Stromal cell of bone marrow (primary cell): ENCODE measurements around the gene SLC7A4.
"Not testable (repeated sequence)": the region's sequence is repeated elsewhere in the genome, so short reads cannot be mapped to it uniquely, and the experiment has no call there.

ENCODE experiments used
- DNase-seq: peaks from one replicate; pipeline ENCODE4 v3.0.0-alpha.2; 2012; ENCODE audit warnings: low read depth

Gene SLC7A4

DNA sequence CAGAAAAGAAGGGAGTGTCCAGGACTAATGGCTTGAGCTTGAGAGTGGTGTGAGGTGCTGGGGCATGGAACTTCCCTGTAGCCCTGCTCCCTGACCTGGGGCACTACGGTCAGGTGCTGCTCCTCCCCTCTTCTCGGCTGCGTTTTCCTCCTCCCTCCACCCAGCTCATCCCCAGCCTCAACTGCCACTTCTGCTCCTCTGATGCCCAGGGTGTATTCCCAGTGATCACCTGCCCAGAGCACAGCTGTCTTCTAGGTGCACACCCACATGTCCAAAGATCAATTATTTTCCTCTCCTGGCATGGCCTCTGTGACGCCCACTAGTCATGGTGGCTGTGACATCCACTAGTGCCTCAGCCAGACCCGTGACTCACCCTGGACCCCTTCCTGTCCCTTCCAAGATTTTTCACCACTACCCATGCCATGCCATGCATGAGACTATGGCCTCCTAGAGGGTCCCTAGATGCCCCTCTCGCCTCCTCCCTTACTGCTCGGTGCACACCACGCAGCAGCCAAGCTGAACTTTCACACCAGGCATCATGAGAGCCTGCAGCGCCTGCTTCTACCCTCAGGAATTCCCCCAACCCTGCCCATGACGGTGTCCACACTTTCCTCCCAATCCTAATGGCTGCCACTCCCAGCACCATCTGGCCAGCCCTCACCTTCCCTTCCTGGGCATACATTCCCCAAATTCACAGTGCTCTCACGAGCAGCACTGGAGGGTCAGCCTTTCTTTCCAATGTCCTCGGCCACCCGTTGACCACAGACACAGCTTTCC, 15.5 kb downstream of the SLC7A4 start:
- no peak for DNase-seq

GRCh38 chr22:21015466-21016006, 16.8 kb downstream of the SLC7A4 start:
- no peak for DNase-seq

DNA sequence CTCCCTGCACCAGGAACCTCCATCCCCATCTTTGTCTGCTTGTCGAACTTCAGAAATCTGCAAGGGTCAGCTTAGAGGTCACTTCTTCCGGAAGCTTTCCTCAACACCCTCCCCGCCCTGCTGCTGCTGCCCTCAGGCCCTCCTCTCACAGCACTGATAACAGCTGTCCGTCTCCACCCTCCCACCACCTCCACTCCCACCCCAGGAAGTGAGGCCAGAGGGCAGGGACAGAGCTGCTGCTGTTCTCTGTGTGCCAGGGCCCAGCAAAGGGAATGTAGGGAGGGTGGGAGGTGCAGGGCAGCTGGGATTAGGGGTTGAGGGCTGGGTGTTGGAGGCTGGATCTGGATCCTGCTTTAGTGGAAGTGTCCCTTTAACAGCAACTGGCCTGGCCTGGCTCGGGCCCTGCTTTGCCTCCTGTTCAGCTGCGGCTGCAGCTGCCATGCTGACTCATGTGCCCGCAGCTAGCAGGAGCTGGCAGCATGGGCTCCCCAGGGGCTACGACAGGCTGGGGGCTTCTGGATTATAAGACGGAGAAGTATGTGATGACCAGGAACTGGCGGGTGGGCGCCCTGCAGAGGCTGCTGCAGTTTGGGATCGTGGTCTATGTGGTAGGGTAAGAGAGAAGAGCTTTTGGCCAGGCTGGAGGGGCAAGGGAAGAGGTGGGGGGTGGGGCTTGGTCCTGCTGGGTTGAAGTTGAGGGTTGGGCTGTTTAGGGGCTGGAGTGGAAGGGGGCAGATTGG, 17.5 kb downstream of the SLC7A4 start, which contains the start of gene P2RX6:
Gene P2RX6, plus strand, starts transcription at position 440 of the 740 bp plus-strand sequence. Its CDS starts 10 bp downstream, at position 450.
- DNase-seq = peak; percentile 28

GRCh38 chr22:21014202-21014725, 18.1 kb downstream of the SLC7A4 start:
- DNase-seq = peak; percentile 84

DNA sequence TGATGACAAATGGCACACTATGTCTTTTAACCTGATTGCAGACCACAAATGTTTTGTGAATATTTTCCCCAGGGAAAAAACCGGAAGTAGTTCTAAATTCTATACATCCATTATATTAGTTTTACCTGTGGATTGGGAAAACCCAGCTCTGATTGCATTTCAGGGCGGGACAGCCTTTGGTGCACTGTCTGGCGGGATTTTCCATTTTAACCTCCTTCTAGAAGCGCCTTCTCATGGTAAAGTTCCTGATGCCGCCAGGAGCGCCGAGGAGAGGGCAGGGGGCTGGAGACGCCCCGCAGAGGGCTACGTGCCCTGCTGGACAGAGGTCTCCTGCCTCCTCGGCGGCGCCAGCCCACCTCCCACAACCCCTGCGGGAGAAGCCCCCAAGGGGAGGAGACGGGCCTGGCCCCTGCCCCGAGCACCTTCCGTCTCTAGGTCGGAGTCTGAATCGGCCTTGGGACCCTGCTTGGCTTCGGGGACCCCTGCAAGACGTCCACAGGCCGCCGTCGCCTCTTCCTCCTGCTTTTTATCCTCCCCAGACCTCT, 18.6 kb downstream of the SLC7A4 start:
- DNase-seq = no peak

- no peak for DNase-seq
Observed at GRCh38 chr22:21012446-21013407, 19.6 kb downstream of the SLC7A4 start.

DNA sequence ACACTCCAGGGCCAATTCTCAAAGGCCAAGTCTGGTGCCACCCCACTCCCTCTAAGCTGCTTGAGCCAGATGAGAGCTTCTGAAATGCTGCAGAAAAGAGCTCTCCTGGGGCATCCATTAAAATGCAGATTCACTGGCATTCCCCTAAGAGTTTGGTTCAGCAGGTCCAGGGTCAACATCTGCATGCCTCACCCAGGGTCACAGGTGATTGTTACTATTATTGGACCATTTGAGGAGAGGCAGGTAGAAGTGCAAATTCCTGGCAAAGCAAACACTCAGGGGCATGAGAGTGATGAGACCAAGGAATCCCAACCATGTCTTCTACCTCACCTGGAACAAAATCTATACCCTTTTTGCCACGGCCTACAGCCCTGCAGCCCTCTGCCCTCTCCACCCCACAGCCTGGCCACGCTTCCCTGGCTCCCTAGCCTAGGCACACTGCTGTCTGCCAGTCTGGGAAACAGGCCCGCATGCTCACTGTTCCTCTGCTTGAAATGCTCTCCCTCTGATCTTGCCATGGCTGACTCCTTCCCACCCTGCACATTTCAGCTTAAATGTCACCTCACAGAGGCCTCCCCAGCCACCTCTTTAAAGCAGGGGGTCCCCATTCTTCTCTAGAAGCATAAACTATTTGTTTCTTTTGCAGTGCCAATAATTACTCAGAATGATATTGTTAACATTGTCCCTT, 21.8 kb downstream of the SLC7A4 start:
- no peak for DNase-seq

DNA sequence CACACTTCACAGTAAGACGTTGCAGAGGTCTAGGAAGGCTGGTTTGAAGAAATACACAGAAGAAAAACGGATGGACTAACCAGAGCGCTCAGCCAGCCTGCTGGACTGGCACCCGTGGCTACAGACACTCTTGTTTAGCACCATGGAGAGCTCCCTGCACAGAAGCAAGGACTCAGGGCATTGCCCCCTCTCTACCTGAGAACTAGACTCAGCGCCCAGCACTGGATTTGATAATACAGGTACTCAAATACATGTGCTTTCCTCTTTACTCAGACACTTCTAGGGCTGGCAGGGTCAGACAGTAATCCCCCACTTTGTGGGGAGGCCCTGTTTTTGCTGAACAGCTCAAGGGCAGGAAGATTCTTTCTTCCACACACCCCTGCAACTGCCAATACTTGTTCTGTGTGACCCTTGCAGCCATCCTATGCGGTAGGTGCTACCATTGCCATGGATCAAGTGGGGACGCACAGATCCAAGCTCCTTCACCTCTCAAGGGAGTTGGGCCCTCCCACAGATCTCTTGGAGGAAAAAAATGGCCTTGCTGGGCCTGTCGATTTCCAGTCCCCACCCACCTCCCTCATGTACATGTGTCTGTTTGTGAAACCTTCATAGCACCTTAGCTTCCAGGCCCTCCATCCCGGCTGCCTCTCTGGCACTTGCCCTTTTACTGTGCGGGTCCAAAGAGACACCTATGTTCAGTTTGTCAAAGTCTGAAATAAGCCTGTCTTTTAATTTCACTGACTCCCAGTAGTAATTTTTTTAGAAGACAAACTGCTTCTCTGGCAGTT, 22.5 kb downstream of the SLC7A4 start:
- DNase-seq = no peak

DNA sequence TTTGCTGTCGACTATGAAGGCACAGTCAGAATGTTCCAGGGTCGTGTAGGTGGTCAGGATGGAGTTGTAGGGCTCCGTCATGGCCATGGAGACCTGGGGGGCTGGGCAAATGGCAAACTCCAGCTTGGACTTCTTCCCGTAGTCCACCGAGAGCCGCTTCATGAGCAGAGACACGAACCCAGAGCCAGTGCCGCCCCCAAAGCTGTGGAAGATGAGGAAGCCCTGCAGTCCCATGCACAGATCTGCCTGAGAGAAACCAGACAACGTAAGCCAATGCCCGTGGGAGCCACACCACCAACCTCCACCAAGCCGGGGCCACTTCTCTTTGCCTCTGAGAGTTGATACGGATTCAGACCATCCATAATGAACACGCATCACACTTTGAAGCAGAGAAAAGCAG, 23.2 kb downstream of the SLC7A4 start:
- not testable (repeated sequence) for DNase-seq

DNA sequence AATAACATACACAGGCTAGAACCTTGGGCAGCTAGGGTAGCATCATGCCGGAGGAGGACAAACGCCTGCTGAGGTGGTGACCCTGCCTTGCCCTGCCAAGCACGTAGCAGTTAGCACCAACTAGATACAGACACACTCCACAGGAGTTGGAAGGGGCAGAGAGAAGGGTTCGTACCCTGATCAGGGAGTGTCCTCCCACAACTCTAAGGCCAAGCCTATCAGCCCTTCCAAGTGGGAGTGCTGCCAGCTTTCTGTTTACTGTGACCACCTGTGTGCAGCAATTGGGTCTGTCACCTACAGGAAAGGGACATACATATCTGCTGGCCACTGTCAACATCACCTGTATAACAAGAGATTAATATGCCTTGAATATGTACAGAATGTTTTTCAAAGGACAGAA, 28.6 kb downstream of the SLC7A4 start:
- DNase-seq = no peak

DNA sequence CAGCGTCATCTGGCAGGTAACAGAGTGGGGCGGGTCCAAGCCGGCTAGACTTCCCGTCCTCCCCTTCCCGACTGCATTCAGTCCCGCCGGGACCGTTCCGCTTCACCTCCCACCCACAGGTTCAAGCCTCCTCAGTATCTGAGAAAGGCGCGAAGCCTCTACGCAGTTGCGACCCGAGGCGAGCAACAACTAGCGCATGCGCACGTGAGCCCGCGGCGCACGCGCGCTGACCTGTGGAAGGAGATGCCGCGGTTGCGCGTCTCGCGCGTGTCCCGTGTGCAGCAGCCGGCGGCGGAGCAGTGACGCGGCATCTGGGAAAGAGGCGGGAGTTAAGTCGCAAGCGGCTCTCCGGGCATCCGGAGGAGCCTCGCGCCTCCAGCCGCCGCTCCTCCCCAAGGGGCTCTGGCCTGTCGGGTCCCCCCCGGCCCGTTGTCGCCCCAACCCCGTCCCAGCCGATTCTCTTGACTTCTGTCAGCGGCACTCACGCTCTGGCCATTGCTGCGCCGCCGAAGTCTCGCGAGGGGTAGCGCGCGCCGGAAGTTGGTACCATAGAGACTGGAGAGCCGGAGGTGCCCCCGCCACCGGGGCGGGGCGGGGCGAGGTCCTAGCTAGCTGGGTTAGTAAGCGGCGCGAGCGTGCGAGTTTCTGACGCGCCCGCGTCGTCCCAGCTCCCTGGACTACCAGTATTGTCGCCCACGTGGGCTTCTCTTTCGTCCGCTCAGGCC, 30.6 kb downstream of the SLC7A4 start, which contains the start of gene THAP7:
Gene THAP7, minus strand, starts transcription at position 518 of the 725 bp plus-strand sequence. Its CDS starts 207 bp downstream, at position 311.
- DNase-seq = peak; percentile 87

DNA sequence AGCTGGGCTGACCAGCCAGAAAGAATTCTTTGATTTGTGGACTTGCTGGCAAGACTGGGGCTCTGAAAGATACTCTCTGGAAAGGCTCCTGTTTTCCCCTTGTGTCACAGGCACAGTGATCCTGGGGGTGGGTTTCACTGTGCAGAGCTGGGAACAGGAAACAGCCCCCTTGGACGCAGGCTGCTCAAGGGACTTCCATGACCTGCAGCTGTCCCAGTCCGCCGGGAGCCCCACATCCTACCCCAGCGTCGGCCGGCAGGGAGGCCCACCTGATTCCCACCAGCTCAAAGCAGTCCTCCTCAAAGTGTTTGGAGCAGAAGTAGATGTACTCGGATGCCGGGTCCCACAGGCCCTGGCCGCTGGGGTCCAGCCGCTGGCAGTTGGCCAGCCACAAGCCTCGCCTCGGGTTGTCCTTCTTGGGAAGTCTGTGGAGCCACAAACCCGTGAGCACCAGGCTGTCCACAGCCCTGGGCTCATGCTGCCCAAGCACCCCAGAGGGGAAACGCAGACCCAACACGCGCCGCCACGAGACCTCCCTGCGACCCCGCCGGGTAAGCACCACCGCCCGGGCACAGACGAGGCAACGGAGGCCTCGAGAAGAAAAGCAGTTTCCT, 31.3 kb downstream of the SLC7A4 start:
- DNase-seq = no peak

DNA sequence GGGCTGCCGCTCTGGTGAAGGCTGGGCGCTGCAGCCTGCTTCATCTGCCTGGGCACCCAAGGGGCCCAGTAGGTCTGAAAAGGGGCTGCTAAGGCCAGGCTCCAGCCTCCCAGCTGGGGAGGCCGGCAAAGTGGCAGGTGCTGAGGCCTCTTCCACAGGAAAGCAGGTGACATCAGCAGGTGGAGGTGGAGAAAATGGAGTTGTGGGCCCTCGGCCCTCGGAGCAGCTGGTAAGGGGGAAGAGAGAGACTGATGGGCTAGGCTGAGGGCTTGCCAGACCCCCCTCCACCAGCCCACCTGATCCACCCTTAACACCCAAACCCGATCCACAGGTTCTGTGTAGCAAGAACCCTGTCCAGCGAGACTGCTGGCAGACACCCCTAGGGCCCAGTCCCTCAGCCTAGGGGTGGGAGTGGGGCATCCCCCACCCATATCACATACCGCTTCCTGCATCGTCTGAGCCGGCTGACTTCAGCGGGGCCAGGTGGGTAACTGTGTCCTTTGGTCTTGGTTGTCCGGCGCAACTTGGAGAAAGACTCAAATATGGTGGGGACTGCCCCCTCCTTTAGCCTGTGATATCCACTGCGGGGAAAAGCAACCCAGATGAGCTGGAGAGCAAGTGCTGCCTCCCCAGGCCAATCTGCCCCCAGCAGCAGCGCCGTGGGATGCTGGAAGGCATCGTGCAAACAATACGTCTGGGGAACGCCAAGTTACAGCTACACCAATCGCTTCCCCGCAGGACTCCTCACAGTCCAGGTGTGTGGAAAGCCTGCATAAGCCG, 32.0 kb downstream of the SLC7A4 start:
- DNase-seq = no peak

- no peak for DNase-seq
Observed at GRCh38 chr22:20999350-21000206, 32.8 kb downstream of the SLC7A4 start.

GRCh38 chr22:20998411-20999336, 33.7 kb downstream of the SLC7A4 start:
- DNase-seq = no peak
